Endothelial cell of umbilical vein (primary cell): ENCODE data around the gene GPR17. TPM values are rescaled to one million over a fixed set of nuclear protein-coding genes. Genes with fewer than 3 reads are reported as not detected.

Experiments used
- BruUV-seq: library from RNA; stranded (reverse); fragments of 400-500 nt; replicated peaks from 2 replicates; lab custom pipeline; 2021; lab: Mats Ljungman, UMichigan
- CTCF ChIA-PET: fragments of 300-600, 350-600 bp; sonication (Branson Sonifier 250); formaldehyde crosslinking; loops from one replicate; lab custom pipeline; 2021; ENCODE audit warnings: antibody characterized with exemption, inconsistent platforms; lab: Charles Lee
- POLR2A ChIA-PET: fragments of 300-600, 350-600 bp; sonication (Branson Sonifier 250); formaldehyde crosslinking; loops from one replicate; lab custom pipeline; 2021; ENCODE audit warnings: antibody characterized with exemption, inconsistent platforms; lab: Charles Lee
- DNase-seq: peaks from one replicate; pipeline ENCODE4 v3.0.0-alpha.2; 2011; ENCODE audit warnings: low read depth, low spot score
- FAIRE-seq: peaks from 2 replicates; lab custom pipeline; 2011; peaks lifted over from hg19 to GRCh38; lab: Jason Lieb, UNC
- H2AFZ ChIP-seq: 2 replicates; pipeline ENCODE4 v1.6.0; 2012; ENCODE audit warnings: low read depth, low read length, control low read depth, inconsistent platforms
- H3K27ac ChIP-seq: 2 replicates; pipeline ENCODE4 v1.5.1; 2011; ENCODE audit warnings: low read depth, mild to moderate bottlenecking, control low read depth, low read length, moderate library complexity; ENCODE audit not compliant: insufficient read depth
- H3K27me3 ChIP-seq, 2 experiments: 2 replicates each; pipeline versions ENCODE4 v1.6.0 to v1.6.1; 2011; ENCODE audit warnings: low read length in 2 of 2, mixed read lengths in 1 of 2; ENCODE audit not compliant: control insufficient read depth in 2 of 2, insufficient read depth in 2 of 2
- H3K36me3 ChIP-seq, 2 experiments: 2 replicates in 1 of 2; 3 replicates in 1 of 2; pipeline ENCODE4 v1.5.1; 2011; ENCODE audit warnings: low read length in 2 of 2, mild to moderate bottlenecking in 1 of 2, moderate library complexity in 1 of 2; ENCODE audit not compliant: control insufficient read depth in 2 of 2, insufficient read depth in 2 of 2; ENCODE audit errors: extremely low read depth in 1 of 2
- H3K4me1 ChIP-seq: 3 replicates; pipeline ENCODE4 v1.5.1; 2011; ENCODE audit warnings: mild to moderate bottlenecking, low read length; ENCODE audit not compliant: control insufficient read depth, insufficient read depth; ENCODE audit errors: extremely low read depth
- H3K4me2 ChIP-seq: 2 replicates; pipeline ENCODE4 v1.6.1; 2011; ENCODE audit warnings: low read length, control low read depth, mixed read lengths; ENCODE audit not compliant: insufficient read depth
- H3K4me3 ChIP-seq, 3 experiments: fragments of 200-600 bp in 1 of 3; sonication (generic), shearing (Covaris generic) in 1 of 3; replicated peaks in 1 of 3; 2 replicates each; pipeline ENCODE4 v1.5.1; 2011 to 2016; ENCODE audit warnings: control low read depth in 3 of 3, low read length in 3 of 3, mild to moderate bottlenecking in 2 of 3, inconsistent platforms in 1 of 3, low read depth in 1 of 3, moderate library complexity in 1 of 3; ENCODE audit not compliant: insufficient read depth in 1 of 3
- H3K79me2 ChIP-seq: 2 replicates; pipeline ENCODE4 v1.6.0; 2012; ENCODE audit warnings: low read length, inconsistent platforms; ENCODE audit not compliant: control insufficient read depth, insufficient read depth
- H3K9ac ChIP-seq: replicated peaks from 2 replicates; pipeline ENCODE3; 2011; ENCODE audit warnings: low read length, control low read depth; ENCODE audit not compliant: insufficient read depth; ENCODE audit errors: extremely low read depth
- H3K9me1 ChIP-seq: replicated peaks from 3 replicates; pipeline ENCODE4 v1.6.0; 2011; ENCODE audit warnings: mild to moderate bottlenecking, low read length; ENCODE audit not compliant: control insufficient read depth, insufficient read depth; ENCODE audit errors: extremely low read depth
- H3K9me3 ChIP-seq: replicated peaks from 2 replicates; pipeline ENCODE4 v1.5.1; 2012; ENCODE audit warnings: low read length, inconsistent platforms; ENCODE audit not compliant: control insufficient read depth, insufficient read depth
- H4K20me1 ChIP-seq: replicated peaks from 2 replicates; pipeline ENCODE3; 2011; ENCODE audit warnings: mild to moderate bottlenecking, low read length; ENCODE audit not compliant: control insufficient read depth, insufficient read depth; ENCODE audit errors: extremely low read depth
- EZH2 ChIP-seq: IDR thresholded peaks from 2 replicates; pipeline ENCODE4 v1.6.1; 2012; ENCODE audit warnings: borderline replicate concordance, low read depth, mild to moderate bottlenecking, moderate library complexity, low read length, inconsistent platforms; ENCODE audit not compliant: severe bottlenecking
- FOS ChIP-seq: IDR thresholded peaks from 2 replicates; pipeline ENCODE4 v1.6.1; 2011; ENCODE audit warnings: mild to moderate bottlenecking, low read length, moderate library complexity, borderline replicate concordance; ENCODE audit not compliant: insufficient read depth
- GATA2 ChIP-seq: IDR thresholded peaks from 2 replicates; pipeline ENCODE4 v1.7.0; 2011; ENCODE audit warnings: low read depth, mild to moderate bottlenecking, moderate library complexity, mixed read lengths, low read length; ENCODE audit not compliant: insufficient read length, insufficient read depth
- JUN ChIP-seq: IDR thresholded peaks from 2 replicates; pipeline ENCODE4 v1.6.1; 2011; ENCODE audit warnings: borderline replicate concordance, low read depth; ENCODE audit not compliant: insufficient read length, insufficient read depth
- MYC ChIP-seq: IDR thresholded peaks from one replicate; pipeline ENCODE4 v1.6.1; 2011; ENCODE audit warnings: mild to moderate bottlenecking, low read depth, low read length
- POLR2A ChIP-seq: IDR thresholded peaks from 2 replicates; pipeline ENCODE4 v1.6.1; 2012; ENCODE audit warnings: low read depth, mild to moderate bottlenecking, control low read depth, low read length
- POLR2AphosphoS5 ChIP-seq: IDR thresholded peaks from 2 replicates; pipeline ENCODE4 v1.6.1; 2012; ENCODE audit warnings: low read depth, mild to moderate bottlenecking, control low read depth, low read length, moderate library complexity; ENCODE audit not compliant: insufficient read depth
- dilution Hi-C: fragments of 300-500 bp; cut with MboI; formaldehyde crosslinking; loops from one replicate; pipeline ENCODE4 v1.15.0; 2019; ENCODE audit warnings: low sequenced_read_pairs; ENCODE audit not compliant: extremely low pct_ligation_motif_present
- intact Hi-C: fragments of 100-400 bp; cut with micrococcal nuclease; formaldehyde crosslinking; loops from one replicate; pipeline ENCODE4 v1.10.0; 2022
- polyA plus RNA-seq, 4 experiments: library from polyadenylated mRNA; depleted of rRNA in 3 of 4; stranded (reverse) in 3 of 4; unstranded in 1 of 4; fragments of >200 nt; gene quantifications; 2 replicates each; pipeline versions ENCODE4 v1.2.1 to v1.2.3, GENCODE V29; 2011 to 2012; ENCODE audit warnings: missing spikeins in 1 of 4
- total RNA-seq: library from RNA; stranded (reverse); gene quantifications from 2 replicates; pipeline ENCODE4 v1.2.3, GENCODE V29; 2021
- TF ChIP-seq, protein P1 (sequence below), 2 donors: IDR thresholded peaks; 1 replicate in 1 of 2; 2 replicates in 1 of 2; pipeline ENCODE4 v1.5.1; 2011; ENCODE audit warnings: low read length in 2 of 2, mild to moderate bottlenecking in 2 of 2, moderate library complexity in 2 of 2, control low read depth in 1 of 2, inconsistent platforms in 1 of 2, low read depth in 1 of 2; ENCODE audit not compliant: insufficient read depth in 1 of 2; ENCODE audit errors: extremely low read depth in 1 of 2
- TF ChIP-seq, protein P2 (sequence below): IDR thresholded peaks from 2 replicates; pipeline ENCODE4 v1.6.1; 2011; ENCODE audit not compliant: insufficient read depth, insufficient read length

Gene GPR17
- total and polyA plus RNA-seq, 2 donors (not counting 3 experiments of a cell fraction or from before 2014, with no cell fraction given): 0.10 TPM; not detected in 1

GRCh38 chr2:127650785-127651380 lies 4.9 kb downstream of the GPR17 start:
- H3K9me3 ChIP-seq: no peaks in the 10 kb centered on the region
- no peak overlapping the region for H3K4me2 ChIP-seq
- ChIA-PET POLR2A (interaction anchor here (1.3 to 1.5 kb wide), 2 partner anchors 24 to 59 kb away, joined by 3 read pairs; partner anchors contain the start of gene LIMS2), CTCF (interaction anchor here (0.9 to 12.1 kb wide), 21 partner anchors 8 to 454 kb away, joined by 3 to 424 read pairs (median 5); partner anchors contain the start of gene LIMS2)
- no peaks in the 10 kb centered on the region for H3K79me2 ChIP-seq
- intact Hi-C loops (no loop called here), dilution Hi-C loops (no loop called here)
- H2AFZ ChIP-seq: no peak overlapping the region
- no peak for FAIRE-seq
- H3K36me3 ChIP-seq: peaks cover 0 to 6% of the 10 kb centered on the region in 2 experiments
- peaks cover 23% of the 10 kb centered on the region for H3K4me1 ChIP-seq
- H3K27me3 ChIP-seq: no peaks in the 10 kb centered on the region
- no peak overlapping the region for H3K27ac ChIP-seq
- no peak overlapping the region for H3K4me3 ChIP-seq
- H3K9me1 ChIP-seq: no peaks in the 10 kb centered on the region
- BruUV-seq: no TSS peak
- TF ChIP-seq FOS: no peak
- H3K9ac ChIP-seq: no peak overlapping the region
- DNase-seq: no peak
- no peaks in the 10 kb centered on the region for H4K20me1 ChIP-seq

GRCh38 chr2:127651381-127651809 lies 5.4 kb downstream of the GPR17 start:
- ChIA-PET POLR2A (no interaction called here), CTCF (interaction anchor here (2.7 to 12.1 kb wide), 2 partner anchors 13 to 59 kb away, joined by 15 to 424 read pairs; no protein-coding TSS in a partner anchor)
- intact Hi-C loops (no loop called here), dilution Hi-C loops (no loop called here)
- Histone ChIP-seq H2AFZ (no peak overlapping the region), H3K9me3 (no peaks in the 10 kb centered on the region), H3K27me3 (no peaks in the 10 kb centered on the region), H4K20me1 (no peaks in the 10 kb centered on the region), H3K27ac (no peak overlapping the region), H3K4me2 (no peak overlapping the region), H3K79me2 (no peaks in the 10 kb centered on the region), H3K4me3 (no peak overlapping the region), H3K36me3 (peaks cover 0 to 6% of the 10 kb centered on the region in 2 experiments), H3K9ac (no peak overlapping the region), H3K9me1 (no peaks in the 10 kb centered on the region), H3K4me1 (peaks cover 21% of the 10 kb centered on the region)
- DNase-seq (no peak), FAIRE-seq (no peak)
- BruUV-seq: no TSS peak
- TF ChIP-seq EZH2 (no peak), FOS (no peak), JUN (no peak), POLR2A (no peak), MYC (no peak), POLR2AphosphoS5 (no peak), GATA2 (no peak)
- TF ChIP-seq, protein P1, sequence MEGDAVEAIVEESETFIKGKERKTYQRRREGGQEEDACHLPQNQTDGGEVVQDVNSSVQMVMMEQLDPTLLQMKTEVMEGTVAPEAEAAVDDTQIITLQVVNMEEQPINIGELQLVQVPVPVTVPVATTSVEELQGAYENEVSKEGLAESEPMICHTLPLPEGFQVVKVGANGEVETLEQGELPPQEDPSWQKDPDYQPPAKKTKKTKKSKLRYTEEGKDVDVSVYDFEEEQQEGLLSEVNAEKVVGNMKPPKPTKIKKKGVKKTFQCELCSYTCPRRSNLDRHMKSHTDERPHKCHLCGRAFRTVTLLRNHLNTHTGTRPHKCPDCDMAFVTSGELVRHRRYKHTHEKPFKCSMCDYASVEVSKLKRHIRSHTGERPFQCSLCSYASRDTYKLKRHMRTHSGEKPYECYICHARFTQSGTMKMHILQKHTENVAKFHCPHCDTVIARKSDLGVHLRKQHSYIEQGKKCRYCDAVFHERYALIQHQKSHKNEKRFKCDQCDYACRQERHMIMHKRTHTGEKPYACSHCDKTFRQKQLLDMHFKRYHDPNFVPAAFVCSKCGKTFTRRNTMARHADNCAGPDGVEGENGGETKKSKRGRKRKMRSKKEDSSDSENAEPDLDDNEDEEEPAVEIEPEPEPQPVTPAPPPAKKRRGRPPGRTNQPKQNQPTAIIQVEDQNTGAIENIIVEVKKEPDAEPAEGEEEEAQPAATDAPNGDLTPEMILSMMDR (IDR thresholded peaks at IDR 0.05; ENCODE audit: extremely low read depth in 1 of 2, insufficient read depth in 1 of 2, low read depth in 1 of 2, low read length in 2 of 2): no peak
- TF ChIP-seq, protein P2, sequence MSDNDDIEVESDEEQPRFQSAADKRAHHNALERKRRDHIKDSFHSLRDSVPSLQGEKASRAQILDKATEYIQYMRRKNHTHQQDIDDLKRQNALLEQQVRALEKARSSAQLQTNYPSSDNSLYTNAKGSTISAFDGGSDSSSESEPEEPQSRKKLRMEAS: no peak
